ENCODE data around the gene USP19.

Gene USP19

DNA sequence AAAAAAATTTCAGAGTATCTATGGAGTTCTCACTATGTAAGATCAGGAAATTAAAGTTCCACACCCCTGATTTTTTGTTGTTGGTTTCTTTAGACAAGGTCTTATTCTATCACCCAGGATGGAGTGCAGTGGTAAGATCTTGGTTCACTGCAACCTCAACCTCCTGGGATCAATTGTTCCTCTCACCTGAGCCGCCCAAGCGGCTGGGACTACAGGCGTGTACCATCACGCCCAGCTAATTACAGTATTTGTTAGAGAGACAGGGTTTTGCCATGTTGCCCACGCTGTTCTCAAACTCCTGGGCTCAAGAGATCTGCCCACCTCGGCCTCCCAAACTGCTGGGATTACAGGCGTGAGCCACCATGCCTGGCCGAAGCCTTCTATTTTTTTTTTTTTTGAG, 39.2 kb downstream of the USP19 start:
- Mint-ChIP-seq H3K27ac (no peak overlapping the region), H3K36me3 (ENCODE audit: low read depth) (peaks cover 34% of the 10 kb centered on the region), H3K27me3 (ENCODE audit: low read depth, poor library complexity) (peaks cover 3% of the 10 kb centered on the region), H3K9me3 (no peaks in the 10 kb centered on the region), H3K4me1 (no peaks in the 10 kb centered on the region), H3K4me3 (no peak overlapping the region)
- DNase-seq = no peak
- TF ChIP-seq, protein P1, sequence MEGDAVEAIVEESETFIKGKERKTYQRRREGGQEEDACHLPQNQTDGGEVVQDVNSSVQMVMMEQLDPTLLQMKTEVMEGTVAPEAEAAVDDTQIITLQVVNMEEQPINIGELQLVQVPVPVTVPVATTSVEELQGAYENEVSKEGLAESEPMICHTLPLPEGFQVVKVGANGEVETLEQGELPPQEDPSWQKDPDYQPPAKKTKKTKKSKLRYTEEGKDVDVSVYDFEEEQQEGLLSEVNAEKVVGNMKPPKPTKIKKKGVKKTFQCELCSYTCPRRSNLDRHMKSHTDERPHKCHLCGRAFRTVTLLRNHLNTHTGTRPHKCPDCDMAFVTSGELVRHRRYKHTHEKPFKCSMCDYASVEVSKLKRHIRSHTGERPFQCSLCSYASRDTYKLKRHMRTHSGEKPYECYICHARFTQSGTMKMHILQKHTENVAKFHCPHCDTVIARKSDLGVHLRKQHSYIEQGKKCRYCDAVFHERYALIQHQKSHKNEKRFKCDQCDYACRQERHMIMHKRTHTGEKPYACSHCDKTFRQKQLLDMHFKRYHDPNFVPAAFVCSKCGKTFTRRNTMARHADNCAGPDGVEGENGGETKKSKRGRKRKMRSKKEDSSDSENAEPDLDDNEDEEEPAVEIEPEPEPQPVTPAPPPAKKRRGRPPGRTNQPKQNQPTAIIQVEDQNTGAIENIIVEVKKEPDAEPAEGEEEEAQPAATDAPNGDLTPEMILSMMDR (IDR thresholded peaks at IDR 0.05) = no peak

- Mint-ChIP-seq H3K36me3 (ENCODE audit: low read depth) (peaks cover 36% of the 10 kb centered on the region), H3K4me1 (no peaks in the 10 kb centered on the region), H3K9me3 (no peaks in the 10 kb centered on the region), H3K4me3 (no peak overlapping the region), H3K27ac (no peak overlapping the region), H3K27me3 (ENCODE audit: low read depth, poor library complexity) (peaks cover 3% of the 10 kb centered on the region)
- no peak for DNase-seq
- TF ChIP-seq, protein P1 (IDR thresholded peaks at IDR 0.05) = no peak
Observed at GRCh38 chr3:49079270-49079669, 41.4 kb downstream of the USP19 start.

DNA sequence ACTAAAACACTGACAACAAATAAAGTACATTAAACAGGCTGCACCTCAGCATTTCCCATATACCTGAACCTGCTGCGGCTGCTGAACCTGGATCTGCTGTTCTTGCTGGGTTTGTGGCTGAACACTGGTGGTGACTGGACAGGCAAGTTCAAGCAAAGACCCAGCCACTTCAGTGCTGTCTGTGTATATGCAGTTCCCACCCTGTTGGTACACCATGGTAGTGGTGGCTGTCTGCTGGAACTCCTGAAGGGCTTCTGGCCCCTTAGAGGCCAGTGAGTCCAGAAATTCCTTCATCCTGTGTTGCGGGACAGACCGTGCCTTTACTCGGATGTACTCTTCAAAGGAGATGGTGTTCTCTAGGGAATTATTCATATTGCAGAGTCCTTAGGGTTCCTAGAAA, 44.0 kb downstream of the USP19 start:
- H3K27ac Mint-ChIP-seq = peak overlapping the region; percentile 66
- peaks cover 58% of the 10 kb centered on the region for H3K36me3 Mint-ChIP-seq (ENCODE audit: low read depth)
- TF ChIP-seq, protein P1 (IDR thresholded peaks at IDR 0.05) = no peak
- no peaks in the 10 kb centered on the region for H3K27me3 Mint-ChIP-seq (ENCODE audit: low read depth, poor library complexity)
- no peaks in the 10 kb centered on the region for H3K9me3 Mint-ChIP-seq
- no peaks in the 10 kb centered on the region for H3K4me1 Mint-ChIP-seq
- no peak for DNase-seq
- no peak overlapping the region for H3K4me3 Mint-ChIP-seq

DNA sequence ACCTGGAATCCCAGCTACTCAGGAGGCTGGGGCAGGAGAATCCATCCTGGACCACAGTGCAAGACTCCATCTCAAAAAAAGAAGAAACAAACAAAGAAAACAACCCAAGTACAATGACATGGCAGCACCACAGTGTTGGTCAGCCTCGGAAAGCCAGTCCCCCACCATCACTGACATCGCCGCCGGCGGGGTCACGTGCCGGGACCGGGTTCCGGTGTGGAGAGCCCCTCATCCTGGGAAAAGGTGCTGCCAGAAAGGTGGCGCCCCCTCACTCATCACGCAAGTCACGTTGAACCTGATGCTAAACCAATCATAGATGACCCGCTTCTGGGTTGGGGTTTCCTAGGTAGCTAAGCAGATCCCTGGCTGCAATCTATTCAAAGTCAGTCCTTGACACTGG, 44.5 kb downstream of the USP19 start:
- no peak overlapping the region for H3K4me3 Mint-ChIP-seq
- peaks cover 63% of the 10 kb centered on the region for H3K36me3 Mint-ChIP-seq (ENCODE audit: low read depth)

More for the DNA sequence above, 44.5 kb downstream of the USP19 start:
- TF ChIP-seq, protein P1 (IDR thresholded peaks at IDR 0.05) = no peak
- Mint-ChIP-seq H3K27me3 (ENCODE audit: low read depth, poor library complexity) (no peaks in the 10 kb centered on the region), H3K27ac (no peak overlapping the region), H3K9me3 (no peaks in the 10 kb centered on the region), H3K4me1 (no peaks in the 10 kb centered on the region)
- no peak for DNase-seq
